GM21526 (cell line): ENCODE measurements around the gene STK11IP.
"Not testable (repeated sequence)": the region's sequence is repeated elsewhere in the genome, so short reads cannot be mapped to it uniquely, and the experiment has no call there.

Source experiments
- ATAC-seq: cut with Tn5 transposase; IDR thresholded peaks from one replicate; pipeline ENCODE4 v1.9.1; 2021; ENCODE audit warnings: moderate library complexity; ENCODE audit not compliant: unreplicated experiment, low FRiP score

Gene STK11IP

GRCh38 chr2:219644801-219645480 lies 47.3 kb downstream of the STK11IP start:
- ATAC-seq: no peak

GRCh38 chr2:219645631-219646527 lies 48.2 kb downstream of the STK11IP start:
- ATAC-seq: no peak

GRCh38 chr2:219648176-219648575 lies 50.5 kb downstream of the STK11IP start:
- ATAC-seq: no peak

GRCh38 chr2:219648963-219649362 lies 51.3 kb downstream of the STK11IP start:
- no peak for ATAC-seq

GRCh38 chr2:219650426-219651248 lies 53.0 kb downstream of the STK11IP start:
- no peak for ATAC-seq

GRCh38 chr2:219651656-219652055 lies 54.0 kb downstream of the STK11IP start:
- ATAC-seq: not testable (repeated sequence)

- no peak for ATAC-seq
These were observed 58.9 kb downstream of the STK11IP start for GRCh38 chr2:219656526-219656925.

- ATAC-seq: no peak
These were observed 60.7 kb downstream of the STK11IP start for GRCh38 chr2:219658196-219658846.

- no peak for ATAC-seq
These were observed 61.2 kb downstream of the STK11IP start for GRCh38 chr2:219658874-219659273.

GRCh38 chr2:219661197-219661954 lies 63.7 kb downstream of the STK11IP start:
- peak; percentile 84 for ATAC-seq

GRCh38 chr2:219661955-219662395 lies 64.3 kb downstream of the STK11IP start:
- no peak for ATAC-seq

- no peak for ATAC-seq
These were observed 64.9 kb downstream of the STK11IP start for GRCh38 chr2:219662566-219662965.

- no peak for ATAC-seq
These were observed 65.6 kb downstream of the STK11IP start for GRCh38 chr2:219663116-219663762.

- no peak for ATAC-seq
These were observed 66.4 kb downstream of the STK11IP start for GRCh38 chr2:219664041-219664440.

- no peak for ATAC-seq
These were observed 67.3 kb downstream of the STK11IP start for GRCh38 chr2:219664944-219665343.

GRCh38 chr2:219665926-219666325 lies 68.3 kb downstream of the STK11IP start:
- ATAC-seq: no peak
